Lower leg skin (tissue), 3 donors: Measurements from ENCODE around the gene ATP5MK.

Source experiments
- POLR2A ChIP-seq, 2 donors: fragments of 450-650 bp; IDR thresholded peaks; one replicate each; pipeline ENCODE4 v1.6.1; 2016 to 2017; ENCODE audit warnings: antibody characterized with exemption in 2 of 2, mild to moderate bottlenecking in 1 of 2, moderate library complexity in 1 of 2
- TF ChIP-seq, protein P1 (sequence below), 3 donors: fragments of 450-650 bp; IDR thresholded peaks; one replicate each; pipeline ENCODE4 v1.5.1; 2016; ENCODE audit warnings: antibody characterized with exemption in 3 of 3, mild to moderate bottlenecking in 3 of 3, moderate library complexity in 2 of 3

DNA sequence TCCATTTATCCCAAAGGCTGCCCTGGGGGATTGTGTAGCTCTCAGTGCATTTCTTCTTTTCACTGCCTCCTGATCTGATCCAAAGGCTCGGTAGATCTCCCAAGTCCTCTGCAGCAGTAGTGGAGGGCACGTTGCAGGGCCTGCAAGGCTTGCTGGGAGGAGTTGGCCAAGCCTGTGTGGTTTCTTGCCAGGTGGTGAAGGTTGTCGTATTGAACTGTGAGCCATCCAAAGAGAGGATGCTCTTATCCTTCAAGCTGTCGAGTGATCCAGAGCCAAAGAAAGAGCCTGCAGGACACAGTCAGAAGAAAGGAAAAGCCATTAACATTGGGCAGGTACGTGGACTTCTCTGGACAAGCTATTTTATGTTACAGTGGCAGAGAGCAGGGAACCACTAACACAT is 21.3 kb upstream of the ATP5MK start:
- TF ChIP-seq POLR2A (IDR thresholded peaks at IDR 0.05), result no peak
- TF ChIP-seq, protein P1, sequence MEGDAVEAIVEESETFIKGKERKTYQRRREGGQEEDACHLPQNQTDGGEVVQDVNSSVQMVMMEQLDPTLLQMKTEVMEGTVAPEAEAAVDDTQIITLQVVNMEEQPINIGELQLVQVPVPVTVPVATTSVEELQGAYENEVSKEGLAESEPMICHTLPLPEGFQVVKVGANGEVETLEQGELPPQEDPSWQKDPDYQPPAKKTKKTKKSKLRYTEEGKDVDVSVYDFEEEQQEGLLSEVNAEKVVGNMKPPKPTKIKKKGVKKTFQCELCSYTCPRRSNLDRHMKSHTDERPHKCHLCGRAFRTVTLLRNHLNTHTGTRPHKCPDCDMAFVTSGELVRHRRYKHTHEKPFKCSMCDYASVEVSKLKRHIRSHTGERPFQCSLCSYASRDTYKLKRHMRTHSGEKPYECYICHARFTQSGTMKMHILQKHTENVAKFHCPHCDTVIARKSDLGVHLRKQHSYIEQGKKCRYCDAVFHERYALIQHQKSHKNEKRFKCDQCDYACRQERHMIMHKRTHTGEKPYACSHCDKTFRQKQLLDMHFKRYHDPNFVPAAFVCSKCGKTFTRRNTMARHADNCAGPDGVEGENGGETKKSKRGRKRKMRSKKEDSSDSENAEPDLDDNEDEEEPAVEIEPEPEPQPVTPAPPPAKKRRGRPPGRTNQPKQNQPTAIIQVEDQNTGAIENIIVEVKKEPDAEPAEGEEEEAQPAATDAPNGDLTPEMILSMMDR (IDR thresholded peaks at IDR 0.05), result no peak
